HG02759 (cell line): Measurements from ENCODE around the gene RNASE8.
"Not testable (repeated sequence)": the region's sequence is repeated elsewhere in the genome, so short reads cannot be mapped to it uniquely, and the experiment has no call there.

Experiments
- ATAC-seq: cut with Tn5 transposase; IDR thresholded peaks from one replicate; pipeline ENCODE4 v1.9.1; 2021; ENCODE audit warnings: mild to moderate bottlenecking, moderate library complexity; ENCODE audit not compliant: unreplicated experiment

Gene RNASE8

GRCh38 chr14:21029917-21030316 is 27.7 kb upstream of the RNASE8 start, which contains the start of gene TPPP2:
Gene TPPP2 (plus strand): TSS chr14:21030217. CDS start chr14:21030582, 365 bp downstream.
- no peak for ATAC-seq

- ATAC-seq: no peak
Measured at GRCh38 chr14:21030531-21030930, 27.1 kb upstream of the RNASE8 start.

GRCh38 chr14:21032326-21033132 is 25.1 kb upstream of the RNASE8 start:
- no peak for ATAC-seq

- ATAC-seq: no peak
Measured at GRCh38 chr14:21033133-21033698, 24.4 kb upstream of the RNASE8 start.

GRCh38 chr14:21034707-21035106 is 22.9 kb upstream of the RNASE8 start, which contains the start of gene RNASE13:
Gene RNASE13 (minus strand): TSS chr14:21034807. CDS start chr14:21034288, 519 bp downstream.
- ATAC-seq: no peak

- ATAC-seq: no peak
Measured at GRCh38 chr14:21036751-21037150, 20.9 kb upstream of the RNASE8 start.

- no peak for ATAC-seq
Measured at GRCh38 chr14:21037156-21037555, 20.5 kb upstream of the RNASE8 start.

GRCh38 chr14:21038441-21039422 is 18.9 kb upstream of the RNASE8 start:
- no peak for ATAC-seq

GRCh38 chr14:21039585-21040369 is 17.8 kb upstream of the RNASE8 start:
- ATAC-seq: peak; percentile 55

- no peak for ATAC-seq
Measured at GRCh38 chr14:21040370-21040925, 17.2 kb upstream of the RNASE8 start.

- ATAC-seq: not testable (repeated sequence)
Measured at GRCh38 chr14:21040941-21041340, 16.7 kb upstream of the RNASE8 start.

GRCh38 chr14:21041676-21042433 is 15.8 kb upstream of the RNASE8 start, which contains the start of gene RNASE7:
Gene RNASE7 (plus strand): TSS chr14:21042362. CDS start chr14:21042993, 631 bp downstream.
- no peak for ATAC-seq

GRCh38 chr14:21042918-21043317 is 14.7 kb upstream of the RNASE8 start:
- no peak for ATAC-seq

- ATAC-seq: no peak
Measured at GRCh38 chr14:21043387-21043973, 14.1 kb upstream of the RNASE8 start.

GRCh38 chr14:21043974-21044618 is 13.5 kb upstream of the RNASE8 start:
- ATAC-seq: no peak

- no peak for ATAC-seq
Measured at GRCh38 chr14:21047378-21047781, 10.2 kb upstream of the RNASE8 start.

GRCh38 chr14:21048638-21049037 is 9.0 kb upstream of the RNASE8 start:
- no peak for ATAC-seq

GRCh38 chr14:21049271-21049673 is 8.3 kb upstream of the RNASE8 start:
- no peak for ATAC-seq
